HG02840 (cell line): ENCODE data around the gene GLT1D1.

Source experiments
- ATAC-seq: cut with Tn5 transposase; IDR thresholded peaks from one replicate; pipeline ENCODE4 v1.9.1; 2021; ENCODE audit warnings: mild to moderate bottlenecking, moderate library complexity, moderate number of reproducible peaks; ENCODE audit not compliant: unreplicated experiment, low FRiP score

The GLT1D1 gene

DNA sequence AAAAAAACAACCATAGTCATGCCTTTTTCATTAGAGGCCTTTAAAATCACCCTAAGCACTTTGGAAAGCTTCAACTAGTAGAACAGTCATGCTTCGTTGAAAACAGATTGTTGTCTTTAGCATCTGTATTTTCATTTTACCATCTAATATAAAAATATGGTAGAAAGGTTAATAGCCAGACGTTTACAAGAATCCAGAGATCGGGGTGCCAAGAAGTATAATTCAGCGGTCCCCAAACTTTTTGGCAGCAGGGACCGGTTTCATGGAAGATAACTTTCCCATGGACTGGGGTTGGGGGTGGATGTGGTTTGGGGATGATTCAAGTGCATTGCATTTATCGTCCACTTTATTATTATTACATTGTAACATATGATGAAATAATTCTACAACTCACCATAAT lies 138.4 kb downstream of the GLT1D1 start:
- no peak for ATAC-seq

DNA sequence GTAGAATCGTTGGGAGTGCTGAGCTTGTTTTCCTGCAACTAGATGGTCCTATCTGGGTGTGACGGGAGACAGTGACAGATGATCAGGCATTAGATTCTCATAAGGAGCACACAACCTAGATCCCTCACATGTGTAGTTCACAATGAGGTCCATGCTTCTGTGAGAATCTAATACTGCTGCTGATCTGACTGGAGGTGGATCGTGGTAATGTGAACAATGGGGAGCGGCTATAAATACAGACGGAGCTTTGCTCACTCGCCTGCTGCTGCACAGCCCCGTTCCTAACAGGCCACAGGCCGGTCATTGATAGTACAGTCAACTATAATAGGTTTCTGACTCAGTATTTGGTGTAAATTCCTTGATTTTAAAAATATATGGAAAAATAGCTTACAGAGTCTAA lies 138.8 kb downstream of the GLT1D1 start:
- ATAC-seq, result no peak

DNA sequence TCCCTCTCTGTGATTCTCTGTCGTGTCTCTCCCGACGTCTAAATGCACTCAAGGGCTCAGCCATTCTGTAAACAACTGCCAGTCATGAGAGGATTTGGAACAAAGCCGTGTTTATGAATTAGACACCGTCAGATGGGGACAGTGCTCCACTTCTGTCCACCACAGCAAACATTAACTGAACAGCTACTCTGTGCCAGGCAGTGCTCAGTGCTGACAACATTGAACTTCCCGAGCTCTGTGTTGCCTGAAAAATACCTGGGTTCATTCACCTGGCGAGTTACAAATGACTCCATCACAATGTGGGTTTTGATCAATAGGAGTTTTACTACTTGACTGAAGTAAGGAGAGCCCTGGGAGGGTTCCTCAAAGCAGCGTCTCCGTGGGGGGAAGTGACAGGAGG lies 139.3 kb downstream of the GLT1D1 start:
- no peak for ATAC-seq

DNA sequence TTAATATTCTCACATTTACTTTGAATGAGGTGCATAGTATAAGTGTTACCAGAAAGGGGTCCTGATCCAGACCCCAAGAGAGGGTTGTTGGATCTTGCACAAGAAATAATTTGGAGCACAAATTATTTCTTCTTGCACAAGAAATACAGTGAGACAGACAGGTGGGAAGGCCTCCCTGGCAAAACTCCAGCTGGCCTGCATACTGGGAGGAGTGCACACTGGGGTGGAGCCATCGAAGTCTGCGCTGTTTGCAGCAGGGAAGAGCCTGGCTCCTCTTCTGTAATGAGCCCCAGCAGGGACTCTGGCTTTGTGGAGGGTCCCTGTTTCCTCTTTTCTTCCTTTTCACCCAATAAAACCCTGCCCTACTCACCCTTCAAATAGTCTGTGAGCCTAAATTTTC lies 141.6 kb downstream of the GLT1D1 start:
- no peak for ATAC-seq

DNA sequence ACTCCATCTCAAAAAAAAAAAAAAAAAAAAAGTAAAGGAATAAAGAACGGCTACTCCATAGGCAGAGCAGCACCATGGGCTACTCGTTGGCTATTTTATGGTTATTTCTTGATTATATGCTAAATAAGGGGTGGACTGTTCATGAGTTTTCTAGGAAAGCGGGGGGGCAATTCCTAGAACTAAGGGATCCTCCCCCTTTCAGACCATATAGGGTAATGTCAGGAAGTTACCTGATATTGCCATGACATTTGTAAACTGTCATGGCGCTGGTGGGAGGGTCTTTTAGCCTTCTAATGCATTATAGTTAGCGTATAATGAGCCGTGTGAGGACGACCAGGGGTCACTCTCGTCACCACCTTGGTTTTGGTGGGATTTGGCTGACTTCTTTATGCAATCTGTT lies 142.3 kb downstream of the GLT1D1 start:
- ATAC-seq, result no peak

DNA sequence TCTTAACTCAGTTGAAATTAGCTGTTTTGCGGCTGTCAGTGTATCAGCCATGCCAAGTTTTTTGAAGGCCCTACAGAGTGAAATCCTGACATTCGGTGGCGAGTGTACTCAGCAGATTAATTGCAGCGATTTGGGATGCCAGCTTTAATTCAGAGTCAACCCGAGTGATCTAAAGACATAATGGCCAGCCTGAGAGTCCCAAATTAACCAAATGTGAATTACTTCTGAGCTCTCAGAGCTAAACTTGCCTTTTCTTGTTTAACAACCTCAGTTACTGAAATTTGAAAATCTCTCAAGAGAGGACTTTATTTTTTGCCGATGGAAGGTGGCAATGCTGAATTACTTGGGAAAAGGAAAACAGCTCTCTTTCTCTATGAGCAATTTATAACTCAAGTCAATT lies 148.5 kb downstream of the GLT1D1 start:
- ATAC-seq, result no peak

DNA sequence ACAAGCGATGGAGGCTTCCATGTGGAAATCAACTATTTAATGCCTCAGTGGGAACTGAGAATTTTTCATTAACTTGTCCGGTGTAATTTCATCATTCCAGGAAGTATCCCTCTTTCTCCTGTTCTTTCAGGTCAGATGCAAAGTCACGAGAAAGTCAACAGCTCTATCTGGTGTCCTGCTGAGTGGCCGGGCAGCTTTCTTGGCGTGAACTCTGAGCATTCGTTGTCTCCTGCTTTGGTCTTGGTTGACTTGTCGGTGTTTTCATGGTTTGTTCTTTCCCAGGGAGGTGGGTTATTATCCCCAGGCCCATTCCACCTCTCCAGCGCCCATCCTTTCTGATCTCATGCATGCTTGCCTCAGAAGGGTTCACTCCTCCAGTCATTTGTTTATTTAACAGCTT lies 149.1 kb downstream of the GLT1D1 start:
- ATAC-seq, result no peak

DNA sequence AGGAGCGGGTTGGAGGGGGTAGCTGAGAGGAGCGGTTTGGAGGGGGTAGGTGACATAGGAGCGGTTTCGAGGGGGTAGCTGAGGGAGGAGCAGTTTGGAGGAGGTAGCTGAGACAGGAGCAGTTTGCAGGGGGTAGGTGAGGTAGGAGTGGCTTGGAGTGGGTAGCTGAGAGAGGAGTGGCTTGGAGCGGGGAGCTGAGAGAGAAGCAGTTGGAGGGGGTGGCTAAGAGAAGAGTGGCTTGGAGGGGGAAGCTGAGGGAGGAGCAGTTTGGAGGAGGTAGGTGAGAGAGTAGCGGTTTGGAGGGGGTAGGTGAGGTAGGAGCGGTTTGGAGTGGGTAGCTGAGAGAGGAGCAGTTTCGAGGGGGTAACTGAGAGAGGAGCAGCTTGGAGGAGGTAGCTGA lies 152.1 kb downstream of the GLT1D1 start:
- no peak for ATAC-seq

DNA sequence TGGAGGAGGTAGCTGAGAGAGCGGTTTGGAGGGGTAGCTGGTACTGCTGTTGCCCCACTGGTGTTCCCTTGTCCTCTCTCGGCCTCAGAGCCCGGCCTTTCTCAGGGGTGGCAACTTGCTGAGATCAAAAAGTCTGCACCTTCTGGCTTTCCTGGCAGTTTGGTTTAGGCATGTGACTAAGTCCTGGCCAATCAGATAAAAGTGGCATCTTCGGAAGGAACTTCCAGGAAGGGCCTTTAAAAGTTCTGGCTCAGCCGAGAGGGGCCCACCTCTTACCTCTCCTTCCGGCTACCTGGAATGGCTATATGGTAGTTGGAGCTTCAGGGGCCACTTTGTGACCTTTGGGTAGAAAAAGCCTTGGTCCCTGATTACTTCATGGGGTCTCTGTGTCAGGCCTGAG lies 152.6 kb downstream of the GLT1D1 start:
- ATAC-seq, result no peak

DNA sequence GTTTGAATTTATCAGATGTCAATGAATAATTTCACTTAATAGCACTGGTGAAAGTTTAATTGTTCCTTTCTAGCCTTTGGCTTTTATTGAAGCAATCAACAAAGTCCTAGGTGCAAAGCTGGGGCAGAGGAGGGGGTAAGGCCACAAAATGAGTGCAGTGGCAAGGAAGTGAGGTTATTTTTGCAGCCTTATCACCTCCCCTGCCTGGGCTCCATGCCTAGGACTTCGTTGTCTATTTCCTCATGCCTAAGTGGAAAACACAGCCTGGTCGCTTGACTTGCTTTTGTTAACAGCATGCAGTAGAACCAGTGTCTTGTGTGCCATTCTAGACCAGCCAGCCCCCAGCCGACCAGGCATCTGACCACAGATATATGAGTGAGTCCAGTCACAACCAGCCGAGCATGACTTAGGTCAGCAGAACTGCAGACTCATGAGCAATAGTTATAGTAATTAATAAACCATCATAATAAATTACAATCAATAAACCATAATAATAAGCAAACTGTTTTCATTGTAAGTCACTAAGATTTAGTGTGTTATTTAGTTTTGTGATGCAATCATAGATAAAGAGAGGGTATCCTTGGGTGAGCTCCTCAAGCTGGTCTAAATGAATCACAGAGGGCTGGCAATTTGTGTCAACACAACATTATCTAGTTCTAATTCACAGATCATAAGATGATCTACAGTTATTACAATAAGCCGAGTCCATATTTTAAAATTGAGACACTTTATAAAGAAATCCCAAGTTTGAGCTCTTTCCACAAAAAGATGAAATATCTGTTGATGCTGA lies 156.8 kb downstream of the GLT1D1 start:
- ATAC-seq, result no peak

DNA sequence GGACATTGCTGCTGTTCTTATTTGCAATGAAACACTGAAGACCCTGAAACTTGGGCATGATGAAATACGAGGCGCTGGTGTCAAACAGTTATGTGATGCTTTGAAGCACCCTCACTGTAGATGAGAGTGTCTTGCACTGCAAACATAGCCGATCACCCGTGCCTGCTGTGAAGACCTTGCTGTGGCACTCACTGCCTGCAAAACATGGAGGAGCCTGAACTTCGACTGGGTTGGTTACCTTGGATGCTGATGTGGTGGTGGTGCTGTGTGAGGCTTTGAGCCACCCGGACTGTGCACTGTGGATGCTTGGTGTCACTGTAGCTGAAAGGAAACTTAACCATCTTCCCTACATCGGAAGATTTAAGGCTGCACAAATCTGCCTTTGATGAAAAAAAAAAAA lies 162.9 kb downstream of the GLT1D1 start:
- ATAC-seq, result no peak

DNA sequence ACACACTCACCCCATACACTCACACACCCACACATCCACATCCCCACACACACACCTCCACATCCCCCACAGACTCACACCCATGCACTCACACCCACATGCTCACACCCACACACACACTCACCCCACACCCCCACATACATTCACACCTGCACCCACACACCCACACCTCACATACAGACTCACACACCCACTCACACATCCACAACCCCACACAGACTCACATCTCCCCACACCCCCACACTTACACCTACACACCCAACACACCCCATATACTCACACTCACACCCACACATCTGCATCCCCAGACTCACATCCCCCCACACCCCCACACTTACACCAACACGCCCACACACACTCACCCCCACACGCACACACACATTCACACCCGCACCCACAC lies 171.8 kb downstream of the GLT1D1 start:
- ATAC-seq, result no peak

DNA sequence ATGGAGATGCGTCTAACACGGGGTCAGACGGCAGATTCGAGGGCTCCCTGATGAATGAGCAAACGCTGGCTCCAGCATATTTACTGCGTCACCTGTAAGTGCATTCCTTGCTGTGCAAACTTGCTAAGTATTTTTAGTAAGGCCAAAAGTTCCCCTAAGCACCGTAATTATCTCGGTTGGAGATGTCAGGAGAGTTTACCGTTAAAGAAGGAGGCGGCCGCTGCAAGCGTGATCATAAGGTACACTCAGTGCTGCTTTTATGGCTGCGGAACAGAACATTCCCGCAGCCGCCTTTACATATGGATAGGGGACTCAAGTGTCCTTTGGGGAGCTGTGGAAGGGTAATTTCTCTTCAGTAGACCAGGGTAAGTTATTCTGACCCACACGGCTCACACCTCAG lies 175.6 kb downstream of the GLT1D1 start:
- ATAC-seq, result no peak
